PC-9 (cell line): ENCODE measurements around the gene CDH24.

Experiments
- EZH2 ChIP-seq: fragments of 200-600 bp; sonication (generic); IDR thresholded peaks from 2 replicates; pipeline ENCODE4 v1.8.0; 2017; ENCODE audit warnings: antibody characterized with exemption, low read depth
- TF ChIP-seq, protein P1 (sequence below): fragments of 200-600 bp; sonication (generic); conservative IDR thresholded peaks from 2 replicates; pipeline ENCODE4 v1.6.1; 2017; ENCODE audit warnings: mixed run types, antibody characterized with exemption, mild to moderate bottlenecking, moderate library complexity

DNA sequence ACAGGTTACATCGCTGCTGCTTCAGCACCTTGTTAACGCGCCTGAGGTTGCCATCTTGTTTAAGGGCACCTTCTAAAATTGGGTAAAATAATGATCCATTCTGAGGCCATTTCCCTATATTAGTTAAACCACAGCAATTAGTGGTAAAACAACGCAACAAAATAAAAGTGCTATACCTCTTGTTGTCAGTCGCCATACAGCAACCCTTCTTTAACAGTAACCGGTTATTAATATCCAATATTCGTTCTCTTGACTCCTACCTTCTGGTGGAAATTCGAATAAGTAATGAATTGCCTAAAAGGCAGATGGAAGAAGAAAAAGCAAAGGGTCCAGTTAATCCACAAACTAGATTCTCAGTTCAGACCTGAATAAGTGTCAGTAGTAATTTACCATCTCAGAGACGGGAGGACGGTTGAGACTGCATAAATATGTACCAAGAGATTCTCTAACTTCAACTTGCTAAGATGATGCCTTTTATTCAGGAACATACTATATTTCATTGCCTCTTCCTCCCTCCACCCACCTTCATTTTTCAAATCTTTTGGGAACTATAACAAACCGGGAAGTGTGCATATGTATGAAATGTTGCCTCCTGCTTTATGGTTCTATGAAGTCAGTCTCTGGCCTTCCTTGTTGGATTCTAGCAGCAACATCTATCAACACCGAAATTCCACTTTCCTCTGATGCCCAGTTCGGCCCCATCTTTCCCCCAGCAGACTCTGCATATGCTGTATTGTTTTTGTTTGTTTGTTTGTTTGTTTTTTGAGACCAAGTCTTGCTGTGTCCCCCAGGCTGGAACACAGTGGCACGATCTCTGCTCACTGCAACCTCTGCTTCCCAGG lies 21.8 kb downstream of the CDH24 start:
- TF ChIP-seq, protein P1, sequence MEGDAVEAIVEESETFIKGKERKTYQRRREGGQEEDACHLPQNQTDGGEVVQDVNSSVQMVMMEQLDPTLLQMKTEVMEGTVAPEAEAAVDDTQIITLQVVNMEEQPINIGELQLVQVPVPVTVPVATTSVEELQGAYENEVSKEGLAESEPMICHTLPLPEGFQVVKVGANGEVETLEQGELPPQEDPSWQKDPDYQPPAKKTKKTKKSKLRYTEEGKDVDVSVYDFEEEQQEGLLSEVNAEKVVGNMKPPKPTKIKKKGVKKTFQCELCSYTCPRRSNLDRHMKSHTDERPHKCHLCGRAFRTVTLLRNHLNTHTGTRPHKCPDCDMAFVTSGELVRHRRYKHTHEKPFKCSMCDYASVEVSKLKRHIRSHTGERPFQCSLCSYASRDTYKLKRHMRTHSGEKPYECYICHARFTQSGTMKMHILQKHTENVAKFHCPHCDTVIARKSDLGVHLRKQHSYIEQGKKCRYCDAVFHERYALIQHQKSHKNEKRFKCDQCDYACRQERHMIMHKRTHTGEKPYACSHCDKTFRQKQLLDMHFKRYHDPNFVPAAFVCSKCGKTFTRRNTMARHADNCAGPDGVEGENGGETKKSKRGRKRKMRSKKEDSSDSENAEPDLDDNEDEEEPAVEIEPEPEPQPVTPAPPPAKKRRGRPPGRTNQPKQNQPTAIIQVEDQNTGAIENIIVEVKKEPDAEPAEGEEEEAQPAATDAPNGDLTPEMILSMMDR: no peak
- TF ChIP-seq EZH2: no peak
